ENCODE measurements around the gene PPP3CA.

GRCh38 chr4:101027721-101028120, 319.6 kb downstream of the PPP3CA start:
- TF ChIP-seq CTCF (conservative IDR thresholded peaks at IDR 0.05; ENCODE audit: low read depth in 2 of 2) (no peak), EZH2 (IDR thresholded peaks at IDR 0.05; ENCODE audit: low read depth, unreplicated experiment) (no peak), POLR2AphosphoS5 (IDR thresholded peaks at IDR 0.05; ENCODE audit: low read depth) (no peak), REST (IDR thresholded peaks at IDR 0.05; ENCODE audit: unreplicated experiment) (no peak), EZH2phosphoT487 (IDR thresholded peaks at IDR 0.05; ENCODE audit: unreplicated experiment) (no peak), ZNF114 (CRISPR knock-in tag; IDR thresholded peaks at IDR 0.05) (no peak)
